Mucosa of stomach (tissue), 1 donor: ENCODE measurements around the gene HIVEP2.

Experiments
- H3K27me3 ChIP-seq: one replicate; pipeline ENCODE4 v1.7.0; 2013; ENCODE audit warnings: mild to moderate bottlenecking, low read length; ENCODE audit not compliant: control insufficient read depth, insufficient read depth
- H3K36me3 ChIP-seq: one replicate; pipeline ENCODE4 v1.7.0; 2013; ENCODE audit warnings: low read length; ENCODE audit not compliant: control insufficient read depth, insufficient read depth
- H3K4me1 ChIP-seq: one replicate; pipeline ENCODE4 v1.7.0; 2013; ENCODE audit warnings: mild to moderate bottlenecking, low read length; ENCODE audit not compliant: control insufficient read depth, insufficient read depth
- H3K4me3 ChIP-seq: one replicate; pipeline ENCODE4 v1.7.0; 2013; ENCODE audit warnings: low read length
- H3K9ac ChIP-seq: one replicate; pipeline ENCODE4 v1.7.0; 2013; ENCODE audit warnings: mild to moderate bottlenecking, low read length, moderate library complexity
- H3K9me3 ChIP-seq: one replicate; pipeline ENCODE4 v1.7.0; 2013; ENCODE audit warnings: mild to moderate bottlenecking, low read length, moderate library complexity; ENCODE audit not compliant: control insufficient read depth
- donor health status: Pancreatic carcinoma.

HIVEP2 gene

DNA sequence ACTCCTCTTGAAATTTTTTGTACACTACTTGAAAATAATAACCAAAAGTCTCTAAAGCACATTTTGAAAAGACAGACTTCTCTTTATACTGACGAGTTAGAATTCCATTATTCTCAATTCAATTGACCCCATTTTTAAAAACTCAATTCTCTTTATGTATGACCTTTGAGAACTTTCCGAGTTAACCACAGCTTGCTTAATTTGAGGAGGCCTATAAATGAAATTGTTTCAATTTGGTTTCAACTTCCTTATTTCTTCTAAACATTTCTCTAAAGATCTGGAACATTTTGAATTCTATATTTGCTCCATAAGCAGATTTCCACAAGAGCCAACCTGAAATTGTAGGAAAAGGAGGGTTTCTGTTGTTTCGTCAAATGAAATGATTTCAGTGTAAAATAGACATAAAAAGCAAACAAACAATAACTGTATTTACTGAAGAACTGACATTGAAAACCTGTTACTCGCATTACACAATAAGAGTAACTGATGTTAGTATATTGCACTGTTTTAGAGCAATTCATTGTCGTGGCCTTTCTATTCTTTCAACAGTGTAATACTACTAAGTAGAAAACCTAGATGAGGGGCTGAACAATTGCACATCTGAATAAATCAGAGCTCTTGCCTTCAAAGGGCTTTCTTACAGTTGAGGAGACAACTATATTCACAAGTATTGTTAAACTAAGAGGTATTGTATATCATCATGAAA is 223.6 kb downstream of the HIVEP2 start:
- Histone ChIP-seq H3K9me3 (no peaks in the 10 kb centered on the region), H3K36me3 (no peaks in the 10 kb centered on the region), H3K4me3 (no peak overlapping the region), H3K27me3 (no peaks in the 10 kb centered on the region), H3K4me1 (no peaks in the 10 kb centered on the region), H3K9ac (no peak overlapping the region)

DNA sequence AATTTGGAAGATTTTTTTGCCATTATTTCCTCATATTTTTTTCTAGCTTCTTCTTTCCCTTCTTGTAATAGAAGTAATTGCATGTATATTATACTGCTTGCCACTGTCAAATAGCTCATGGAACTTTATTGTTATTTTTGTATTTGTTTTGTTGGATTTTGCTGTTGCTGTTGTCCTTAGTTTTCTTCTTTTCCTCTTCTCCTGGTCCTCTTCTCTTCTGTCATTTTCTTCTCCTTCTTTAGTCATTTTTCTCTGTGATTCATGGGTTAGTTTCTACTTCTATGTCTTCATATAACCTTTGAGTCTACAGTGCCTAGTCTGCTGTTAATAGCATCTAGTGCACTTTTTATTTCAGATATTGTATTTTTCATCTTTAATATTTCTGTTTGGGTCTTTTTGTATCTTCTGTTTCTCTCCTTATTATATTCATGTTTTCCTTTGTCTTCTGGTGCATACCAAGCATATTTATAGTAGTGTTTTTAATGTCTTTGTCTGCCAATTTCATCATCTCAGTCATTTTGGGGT is 226.2 kb downstream of the HIVEP2 start:
- Histone ChIP-seq H3K27me3 (no peaks in the 10 kb centered on the region), H3K36me3 (no peaks in the 10 kb centered on the region), H3K9me3 (no peaks in the 10 kb centered on the region), H3K4me3 (no peak overlapping the region), H3K4me1 (no peaks in the 10 kb centered on the region), H3K9ac (no peak overlapping the region)

DNA sequence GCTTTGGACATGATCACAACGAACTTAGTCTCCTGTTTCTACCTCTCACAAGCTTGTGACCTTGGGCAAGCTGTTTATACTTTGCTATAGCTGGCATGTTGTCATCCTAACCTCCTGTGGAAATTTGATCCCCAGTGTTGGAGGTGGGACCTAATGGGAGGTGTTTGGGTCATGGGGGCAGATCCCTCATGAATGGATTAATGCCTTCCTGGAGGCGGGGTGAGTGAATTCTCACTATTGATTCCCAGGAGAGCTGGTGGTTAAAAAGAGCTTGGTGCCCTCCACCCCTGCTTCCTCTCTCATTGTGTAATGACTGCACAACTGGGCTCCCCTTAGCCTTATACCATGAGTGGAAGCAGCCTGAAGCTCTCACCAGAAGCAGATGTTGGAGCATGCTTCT is 228.9 kb downstream of the HIVEP2 start:
- H3K4me1 ChIP-seq = no peaks in the 10 kb centered on the region
- H3K36me3 ChIP-seq = no peaks in the 10 kb centered on the region
- H3K27me3 ChIP-seq = no peaks in the 10 kb centered on the region
- no peak overlapping the region for H3K4me3 ChIP-seq
- H3K9me3 ChIP-seq = no peaks in the 10 kb centered on the region
- no peak overlapping the region for H3K9ac ChIP-seq

DNA sequence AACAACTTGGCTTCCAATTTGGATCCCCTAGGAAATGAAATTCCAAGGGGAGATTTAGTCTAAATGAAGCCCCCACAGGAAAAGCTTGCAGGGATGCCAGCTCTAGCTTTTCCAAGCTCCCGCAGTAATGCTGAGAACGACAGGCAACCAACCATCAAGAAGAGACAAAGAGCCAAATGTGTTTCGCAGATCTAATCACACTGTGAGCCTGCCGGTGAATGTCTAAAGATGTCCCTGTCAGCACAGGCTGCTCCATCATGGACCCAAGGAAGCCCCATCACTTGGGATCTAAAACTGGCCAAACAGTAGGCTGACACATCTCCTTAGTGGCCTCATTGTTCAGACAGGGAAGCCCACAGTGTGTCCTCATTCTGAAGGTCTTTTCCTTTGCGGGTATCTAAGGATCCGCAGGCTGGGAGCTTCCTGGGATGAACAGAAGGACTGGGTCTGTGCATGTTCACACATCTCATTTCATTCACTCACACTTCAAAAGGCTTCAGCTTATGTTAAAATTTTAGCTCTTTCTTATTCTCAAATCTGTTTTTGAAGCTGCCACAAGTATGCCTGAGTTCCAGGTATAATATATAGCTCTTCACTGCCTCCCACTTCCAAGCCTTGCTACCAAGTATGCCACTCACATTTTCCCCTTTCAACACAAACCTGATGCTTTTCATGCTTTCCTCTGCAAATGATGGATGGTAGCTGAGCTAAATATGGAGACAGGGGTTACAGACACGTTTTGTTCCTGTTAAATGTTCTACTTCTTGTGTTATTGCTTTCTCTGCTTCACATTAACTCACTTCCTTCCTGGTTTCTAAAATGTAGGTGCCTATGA is 229.8 kb downstream of the HIVEP2 start:
- Histone ChIP-seq H3K36me3 (no peaks in the 10 kb centered on the region), H3K9me3 (no peaks in the 10 kb centered on the region), H3K4me1 (no peaks in the 10 kb centered on the region), H3K9ac (no peak overlapping the region), H3K27me3 (no peaks in the 10 kb centered on the region), H3K4me3 (no peak overlapping the region)

DNA sequence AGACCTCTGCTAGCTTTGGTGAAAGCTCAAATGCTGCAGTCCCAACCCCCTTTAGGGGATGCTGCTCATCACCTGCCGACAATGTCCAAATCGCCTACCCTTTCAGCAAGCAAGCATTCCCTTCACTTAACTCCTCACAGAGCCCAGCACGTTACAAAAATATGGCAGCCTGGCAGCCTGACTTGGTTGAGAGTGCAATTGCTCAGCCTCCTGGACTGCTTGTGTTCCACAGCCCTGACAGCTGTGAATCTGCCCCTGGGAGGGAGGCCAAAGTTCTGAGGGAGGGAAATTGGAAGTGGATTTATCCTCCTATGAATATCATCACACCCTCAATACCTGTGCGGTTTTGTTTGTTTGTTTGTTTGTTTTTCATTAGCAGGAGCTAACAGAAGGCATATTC is 231.0 kb downstream of the HIVEP2 start:
- Histone ChIP-seq H3K36me3 (no peaks in the 10 kb centered on the region), H3K9ac (no peak overlapping the region), H3K4me3 (no peak overlapping the region), H3K9me3 (no peaks in the 10 kb centered on the region), H3K27me3 (no peaks in the 10 kb centered on the region), H3K4me1 (no peaks in the 10 kb centered on the region)

DNA sequence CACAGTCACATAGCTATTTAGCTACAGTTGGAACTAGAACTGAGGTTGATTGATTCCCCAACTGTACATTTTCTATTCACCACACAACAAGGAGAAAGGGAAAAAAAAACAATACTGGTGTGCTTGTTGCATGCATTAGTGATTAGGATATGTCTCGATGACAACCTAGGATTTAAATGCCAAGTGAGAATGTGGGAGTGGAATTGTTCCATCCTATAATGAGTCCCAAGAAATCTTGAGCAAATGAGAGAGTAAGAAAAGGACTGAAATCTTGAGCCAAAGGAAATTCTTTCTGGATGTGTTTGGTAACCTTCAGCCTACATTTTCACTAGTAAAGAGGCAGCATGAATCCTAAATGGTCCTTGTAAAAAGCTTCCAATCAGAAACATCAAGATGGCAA is 232.7 kb downstream of the HIVEP2 start:
- Histone ChIP-seq H3K4me3 (no peak overlapping the region), H3K27me3 (no peaks in the 10 kb centered on the region), H3K9ac (no peak overlapping the region), H3K9me3 (no peaks in the 10 kb centered on the region), H3K4me1 (no peaks in the 10 kb centered on the region), H3K36me3 (no peaks in the 10 kb centered on the region)

GRCh38 chr6:142708651-142709050 is 236.3 kb downstream of the HIVEP2 start:
- Histone ChIP-seq H3K4me3 (no peak overlapping the region), H3K9ac (no peak overlapping the region), H3K9me3 (no peaks in the 10 kb centered on the region), H3K4me1 (peaks cover 11% of the 10 kb centered on the region), H3K27me3 (no peaks in the 10 kb centered on the region), H3K36me3 (no peaks in the 10 kb centered on the region)

DNA sequence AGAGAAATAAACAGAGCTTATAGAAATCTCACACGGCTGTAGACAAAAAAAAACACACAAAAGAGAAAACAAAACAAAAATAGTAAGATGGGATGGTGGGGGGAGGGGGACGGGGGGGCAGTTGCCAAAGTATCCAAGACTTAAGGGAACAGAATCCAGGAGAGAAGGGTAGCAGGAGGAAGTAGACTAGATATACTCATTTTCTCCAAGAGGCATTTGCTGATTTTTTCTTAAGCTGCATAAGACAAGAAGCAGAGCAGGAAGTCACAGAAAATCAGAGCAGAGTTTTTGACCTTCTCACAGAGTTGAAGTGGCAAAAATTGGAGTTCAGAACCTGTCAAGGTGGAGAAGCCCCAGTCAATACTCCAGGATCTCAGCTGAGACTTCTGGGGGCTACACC is 237.7 kb downstream of the HIVEP2 start:
- peaks cover 11% of the 10 kb centered on the region for H3K4me1 ChIP-seq
- H3K9me3 ChIP-seq = no peaks in the 10 kb centered on the region
- no peaks in the 10 kb centered on the region for H3K27me3 ChIP-seq
- no peak overlapping the region for H3K9ac ChIP-seq
- no peak overlapping the region for H3K4me3 ChIP-seq
- H3K36me3 ChIP-seq = no peaks in the 10 kb centered on the region

- H3K9ac ChIP-seq = no peak overlapping the region
- peaks cover 11% of the 10 kb centered on the region for H3K4me1 ChIP-seq
- H3K9me3 ChIP-seq = no peaks in the 10 kb centered on the region
Measured at GRCh38 chr6:142706210-142706609, 238.8 kb downstream of the HIVEP2 start.

DNA sequence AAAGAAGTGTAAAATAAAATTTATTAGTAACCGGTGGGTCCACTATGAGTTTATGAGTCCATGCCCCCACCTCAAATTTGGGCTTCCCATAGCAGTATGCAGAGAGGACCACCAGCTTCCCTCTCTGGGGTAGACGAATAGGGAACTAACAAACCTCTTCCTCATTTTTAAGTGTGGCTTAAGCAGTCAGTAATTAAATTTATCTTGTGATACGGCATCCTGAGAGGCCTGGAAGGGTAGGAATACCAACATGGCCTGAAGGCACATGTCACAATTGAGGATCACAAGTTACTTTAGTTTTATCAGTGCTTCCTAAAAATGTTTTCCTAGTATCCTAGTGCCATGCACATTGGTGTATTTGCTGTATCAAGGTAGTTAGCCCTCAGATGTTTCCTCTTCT is 239.9 kb downstream of the HIVEP2 start:
- Histone ChIP-seq H3K4me1 (peaks cover 11% of the 10 kb centered on the region), H3K4me3 (no peak overlapping the region), H3K9me3 (no peaks in the 10 kb centered on the region), H3K9ac (no peak overlapping the region), H3K36me3 (no peaks in the 10 kb centered on the region), H3K27me3 (no peaks in the 10 kb centered on the region)

More at GRCh38 chr6:142706210-142706609, 238.8 kb downstream of the HIVEP2 start:
- H3K36me3 ChIP-seq = no peaks in the 10 kb centered on the region
- H3K27me3 ChIP-seq = no peaks in the 10 kb centered on the region
- no peak overlapping the region for H3K4me3 ChIP-seq

DNA sequence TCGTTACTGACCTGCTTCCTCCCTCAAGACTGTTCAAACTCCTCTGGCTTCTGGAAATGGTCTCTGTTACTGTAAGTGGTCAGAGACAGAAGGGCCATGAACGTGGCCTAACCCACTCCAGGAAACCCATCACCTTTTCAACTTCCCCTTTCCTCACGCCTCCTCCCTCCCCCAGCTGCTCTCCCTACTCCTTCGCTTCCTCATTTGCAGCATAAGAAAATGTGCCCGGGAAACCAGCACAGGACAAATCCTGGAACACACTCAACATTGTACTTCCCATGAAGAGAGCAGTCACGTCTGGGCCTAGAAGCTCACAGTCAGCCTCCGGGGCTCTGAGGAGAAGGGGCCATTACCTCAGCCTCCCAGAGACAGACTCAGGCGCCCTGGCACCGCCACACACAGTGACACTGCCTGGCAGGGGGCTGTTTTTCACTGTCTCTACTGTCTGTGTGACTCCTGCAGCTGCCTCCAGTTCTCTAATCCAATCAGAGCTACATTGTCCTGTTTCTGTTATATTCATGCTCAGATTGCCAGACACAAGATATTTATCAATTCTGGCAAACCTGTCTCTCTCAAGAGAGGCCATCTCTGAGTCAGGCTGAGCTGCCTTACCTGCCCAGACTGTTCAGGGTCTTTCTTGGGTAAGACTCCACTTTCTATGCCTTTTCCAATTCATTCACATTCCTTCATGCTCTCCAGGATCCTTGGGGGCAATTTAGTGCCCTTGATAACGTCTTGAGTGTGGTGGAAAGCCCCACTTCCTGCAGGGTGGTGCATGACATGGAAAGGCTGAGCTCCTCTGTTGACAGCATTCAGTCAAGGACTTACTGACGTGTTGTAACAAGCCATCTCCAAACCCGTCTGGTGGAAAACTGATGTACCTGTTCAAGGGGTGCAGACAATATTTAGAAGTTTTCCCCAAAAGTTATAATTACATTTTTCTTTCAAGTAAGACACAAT is 242.2 kb downstream of the HIVEP2 start:
- H3K9me3 ChIP-seq = no peaks in the 10 kb centered on the region
- H3K4me1 ChIP-seq = peaks cover 11% of the 10 kb centered on the region
- no peaks in the 10 kb centered on the region for H3K36me3 ChIP-seq
- H3K9ac ChIP-seq = no peak overlapping the region
- H3K4me3 ChIP-seq = no peak overlapping the region
- no peaks in the 10 kb centered on the region for H3K27me3 ChIP-seq
